Activated CD4-positive, alpha-beta memory T cell treated with anti-CD3 and anti-CD28 coated beads for 36 hours (primary cell): ENCODE measurements around the gene NFE2L3. TPM values are rescaled to one million over a fixed set of nuclear protein-coding genes. Genes with fewer than 3 reads are reported as not detected.
A peak's percentile ranks its signal among the peaks of the same experiment; 100 is the strongest.
"Not testable (repeated sequence)": the region's sequence is repeated elsewhere in the genome, so short reads cannot be mapped to it uniquely, and the experiment has no call there.

Source experiments
- CTCF ChIA-PET: fragments of 350-600 bp; sonication (Branson Sonifier 250); formaldehyde crosslinking; loops from one replicate; lab custom pipeline; 2021; ENCODE audit warnings: antibody characterized with exemption, inconsistent platforms; lab: Charles Lee
- POLR2A ChIA-PET: fragments of 350-600 bp; sonication (Branson Sonifier 250); formaldehyde crosslinking; loops from one replicate; lab custom pipeline; 2021; ENCODE audit warnings: antibody characterized with exemption; lab: Charles Lee
- DNase-seq: peaks from one replicate; pipeline ENCODE4 v3.0.0-alpha.2; 2020
- H3K27ac Mint-ChIP-seq: one replicate; pipeline ENCODE4 v1.8.0; 2021; ENCODE audit warnings: mixed read lengths
- H3K27me3 Mint-ChIP-seq: one replicate; pipeline ENCODE4 v1.8.0; 2021; ENCODE audit warnings: mixed read lengths
- H3K36me3 Mint-ChIP-seq: one replicate; pipeline ENCODE4 v1.8.0; 2021; ENCODE audit warnings: mixed read lengths
- H3K4me1 Mint-ChIP-seq: one replicate; pipeline ENCODE4 v1.8.0; 2021; ENCODE audit warnings: low read depth, mixed read lengths
- H3K4me3 Mint-ChIP-seq: one replicate; pipeline ENCODE4 v1.8.0; 2021; ENCODE audit warnings: mild to moderate bottlenecking, mixed read lengths
- H3K9me3 Mint-ChIP-seq: one replicate; pipeline ENCODE4 v1.8.0; 2021; ENCODE audit warnings: mixed read lengths
- intact Hi-C: fragments of 100-400 bp; cut with micrococcal nuclease; formaldehyde crosslinking; loops from one replicate; pipeline ENCODE4 v1.15.1; 2023
- total RNA-seq, 2 experiments: library from RNA; stranded (reverse); gene quantifications; one replicate each; pipeline ENCODE4 v1.2.3, GENCODE V29; 2021

NFE2L3 gene
- total RNA-seq, 2 experiments from 2014 or later, result 27.3 to 30.3 TPM

GRCh38 chr7:26157520-26158105 lies 5.6 kb downstream of the NFE2L3 start:
- ChIA-PET CTCF (interaction anchor here (1.2 to 4.4 kb wide), 5 partner anchors 32 to 67 kb away, joined by 3 to 19 read pairs (median 5); partner anchors contain the start of genes CBX3 and HNRNPA2B1), POLR2A (interaction anchor here (1.3 to 8.6 kb wide), 7 partner anchors 9 to 44 kb away, joined by 4 to 160 read pairs (median 17); partner anchors contain the start of genes CBX3 and HNRNPA2B1)
- DNase-seq, result no peak
- Mint-ChIP-seq H3K27me3 (no peaks in the 10 kb centered on the region), H3K27ac (peak overlapping the region; percentile 92), H3K36me3 (peaks cover 16% of the 10 kb centered on the region), H3K4me1 (peaks cover 86% of the 10 kb centered on the region), H3K9me3 (no peaks in the 10 kb centered on the region), H3K4me3 (peak overlapping the region; percentile 22)
- intact Hi-C loops, result no loop called here

DNA sequence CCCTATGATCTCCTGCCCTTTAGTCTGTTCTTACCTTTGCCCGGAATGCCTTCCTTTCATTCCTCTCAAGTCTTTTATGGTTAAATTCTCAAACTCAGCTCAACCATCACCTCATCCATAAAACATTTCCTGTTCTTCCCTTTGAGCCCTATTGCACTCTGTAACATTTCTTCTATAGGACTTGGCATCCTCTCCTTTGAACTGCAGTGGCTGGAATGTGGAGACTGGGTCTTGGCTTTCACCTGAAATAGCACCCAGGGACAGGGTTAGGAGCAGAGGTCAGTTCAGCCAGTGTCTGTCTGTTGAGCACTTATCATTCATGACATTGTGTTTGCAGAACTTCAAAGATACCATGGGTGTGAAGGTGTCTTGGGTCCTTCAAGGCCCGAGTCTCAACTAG lies 7.2 kb downstream of the NFE2L3 start:
- POLR2A ChIA-PET, result interaction anchor here (1.6 to 8.6 kb wide), 3 partner anchors 7 to 36 kb away, joined by 4 to 160 read pairs (median 69); partner anchors contain the start of gene HNRNPA2B1
- Mint-ChIP-seq H3K4me3 (no peak overlapping the region), H3K36me3 (peaks cover 17% of the 10 kb centered on the region), H3K27me3 (no peaks in the 10 kb centered on the region), H3K9me3 (peaks cover 5% of the 10 kb centered on the region), H3K27ac (peak overlapping the region; percentile 92), H3K4me1 (peaks cover 90% of the 10 kb centered on the region)
- DNase-seq, result no peak
- CTCF ChIA-PET, result interaction anchor here (1.6 kb wide), 1 partner anchor 39 kb away, joined by 5 read pairs; no protein-coding TSS in a partner anchor
- intact Hi-C loops, result no loop called here

- CTCF ChIA-PET, result interaction anchor here (0.6 to 1.5 kb wide), 7 partner anchors 19 to 1019 kb away, joined by 3 to 6 read pairs (median 3); no protein-coding TSS in a partner anchor
- POLR2A ChIA-PET, result interaction anchor here (1.3 kb wide), 1 partner anchor 9 kb away, joined by 6 read pairs; the partner anchor contains the start of gene NFE2L3
- Mint-ChIP-seq H3K9me3 (peaks cover 6% of the 10 kb centered on the region), H3K36me3 (peaks cover 13% of the 10 kb centered on the region), H3K27ac (peak overlapping the region; percentile 69), H3K27me3 (no peaks in the 10 kb centered on the region), H3K4me1 (peaks cover 81% of the 10 kb centered on the region), H3K4me3 (no peak overlapping the region)
- no peak for DNase-seq
- intact Hi-C loops, result no loop called here
These were observed 8.9 kb downstream of the NFE2L3 start for GRCh38 chr7:26160896-26161295.

- no peak overlapping the region for H3K27ac Mint-ChIP-seq
- ChIA-PET CTCF (interaction anchor here (1.1 to 1.5 kb wide), 3 partner anchors 12 to 71 kb away, joined by 3 to 6 read pairs (median 4); no protein-coding TSS in a partner anchor), POLR2A (interaction anchor here (0.6 to 1.0 kb wide), 3 partner anchors 18 to 30 kb away, joined by 3 to 4 read pairs (median 3); no protein-coding TSS in a partner anchor)
- no peak overlapping the region for H3K4me3 Mint-ChIP-seq
- H3K36me3 Mint-ChIP-seq, result peaks cover 13% of the 10 kb centered on the region
- intact Hi-C loops, result no loop called here
- peaks cover 81% of the 10 kb centered on the region for H3K4me1 Mint-ChIP-seq
- H3K27me3 Mint-ChIP-seq, result no peaks in the 10 kb centered on the region
- no peak for DNase-seq
- H3K9me3 Mint-ChIP-seq, result peaks cover 6% of the 10 kb centered on the region
These were observed 10.4 kb downstream of the NFE2L3 start for GRCh38 chr7:26162431-26162830.

DNA sequence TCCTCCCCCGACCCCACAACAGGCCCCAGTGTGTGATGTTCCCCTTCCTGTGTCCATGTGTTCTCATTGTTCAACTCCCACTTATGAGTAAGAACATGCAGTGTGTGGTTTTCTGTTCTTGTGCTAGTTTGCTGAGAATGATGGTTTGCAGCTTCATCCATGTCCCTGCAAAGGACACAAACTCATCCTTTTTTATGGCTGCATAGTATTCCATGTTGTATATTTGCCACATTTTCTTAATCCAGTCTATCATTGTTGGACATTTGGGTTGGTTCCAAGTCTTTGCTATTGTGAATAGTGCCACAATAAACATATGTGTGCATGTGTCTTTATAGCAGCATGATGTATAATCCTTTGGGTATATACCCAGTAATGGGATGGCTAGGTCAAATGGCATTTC lies 11.8 kb downstream of the NFE2L3 start:
- DNase-seq, H3K9me3 Mint-ChIP-seq, POLR2A ChIA-PET, H3K4me3 Mint-ChIP-seq, H3K27ac Mint-ChIP-seq, intact Hi-C loops, CTCF ChIA-PET, H3K27me3 Mint-ChIP-seq: not testable (repeated sequence)
- Mint-ChIP-seq H3K36me3 (peaks cover 15% of the 10 kb centered on the region), H3K4me1 (peaks cover 72% of the 10 kb centered on the region)

DNA sequence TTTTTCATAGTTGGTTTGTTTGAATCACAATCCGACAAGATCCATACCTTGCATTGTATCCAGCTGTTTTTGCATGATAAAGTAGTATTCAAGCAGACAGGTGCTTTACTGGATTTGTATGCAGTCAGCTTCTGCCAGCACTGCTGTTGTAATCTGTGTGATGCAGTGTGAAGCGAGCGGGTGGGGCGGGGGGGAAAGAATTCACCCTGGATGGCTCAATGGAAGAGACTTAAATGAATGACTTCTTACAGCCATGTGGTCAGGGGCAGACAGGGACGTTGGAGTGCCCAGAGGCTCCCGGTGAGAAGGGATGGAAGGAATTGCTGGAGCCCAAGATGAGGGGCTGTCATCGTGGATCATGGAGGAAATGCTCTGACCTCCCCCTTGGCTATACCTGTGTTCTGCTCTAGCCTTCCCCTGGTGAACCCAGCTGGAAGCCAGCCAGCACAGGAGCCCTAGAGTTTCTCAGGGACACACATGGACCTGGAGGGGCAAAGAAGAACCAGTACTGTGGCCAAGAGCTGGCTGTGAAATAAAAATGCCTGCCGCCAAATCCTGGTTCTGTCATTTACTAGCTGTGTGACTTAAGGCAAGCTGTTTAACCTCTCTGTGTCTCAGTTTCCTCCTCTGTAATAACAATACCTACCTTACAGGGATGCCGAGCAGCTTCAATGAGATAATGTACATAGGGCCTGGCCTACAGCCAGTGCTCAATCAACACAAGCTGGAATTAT lies 14.1 kb downstream of the NFE2L3 start:
- intact Hi-C loops, result loop anchor here (1.0 to 2.0 kb wide), 3 partner anchors 13 to 198 kb away; partner anchors contain the start of gene NFE2L3
- H3K4me3 Mint-ChIP-seq, result peak overlapping the region; percentile 11
- DNase-seq, result no peak
- POLR2A ChIA-PET, result interaction anchor here (0.8 to 2.9 kb wide), 10 partner anchors 8 to 198 kb away, joined by 3 to 38 read pairs (median 5); partner anchors contain the start of gene NFE2L3
- peaks cover 19% of the 10 kb centered on the region for H3K36me3 Mint-ChIP-seq
- H3K4me1 Mint-ChIP-seq, result peaks cover 55% of the 10 kb centered on the region
- peaks cover 6% of the 10 kb centered on the region for H3K9me3 Mint-ChIP-seq
- no peaks in the 10 kb centered on the region for H3K27me3 Mint-ChIP-seq
- H3K27ac Mint-ChIP-seq, result peak overlapping the region; percentile 94
- CTCF ChIA-PET, result interaction anchor here (0.6 to 2.6 kb wide), 7 partner anchors 10 to 273 kb away, joined by 3 to 18 read pairs (median 6); partner anchors contain the start of gene NFE2L3

DNA sequence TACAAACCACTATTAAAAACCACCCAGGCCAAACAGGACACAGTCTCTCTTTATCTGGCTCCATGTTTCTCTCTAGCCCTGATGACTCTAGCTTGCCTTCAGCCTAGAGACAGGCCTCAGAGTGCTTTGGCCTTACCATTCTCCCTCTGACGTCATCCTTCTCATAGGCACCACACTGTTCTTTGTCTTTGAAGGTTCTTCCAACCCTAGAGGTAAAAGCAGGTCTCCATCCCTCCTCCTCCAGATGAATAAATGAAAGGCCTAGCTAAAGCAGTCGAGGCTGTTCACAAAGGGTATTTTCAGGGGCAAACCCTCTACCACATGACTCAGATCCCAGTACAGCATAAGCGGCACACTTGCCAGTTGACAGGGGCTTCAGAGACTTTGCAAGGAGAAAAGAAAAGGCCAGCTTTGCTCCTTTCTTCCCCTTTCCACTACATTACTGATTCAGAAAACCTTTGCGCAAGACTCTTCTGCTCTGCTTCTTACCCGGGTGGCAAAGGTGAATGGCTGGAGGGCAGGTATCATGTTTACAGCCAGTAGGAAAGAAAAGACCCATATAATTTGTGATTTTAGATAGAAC lies 14.8 kb downstream of the NFE2L3 start:
- DNase-seq, result peak; percentile 60
- peaks cover 52% of the 10 kb centered on the region for H3K4me1 Mint-ChIP-seq
- H3K27ac Mint-ChIP-seq, result peak overlapping the region; percentile 94
- H3K4me3 Mint-ChIP-seq, result peak overlapping the region; percentile 11
- peaks cover 6% of the 10 kb centered on the region for H3K9me3 Mint-ChIP-seq
- ChIA-PET POLR2A (interaction anchor here (0.8 to 2.9 kb wide), 11 partner anchors 8 to 198 kb away, joined by 3 to 38 read pairs (median 5); partner anchors contain the start of gene NFE2L3), CTCF (interaction anchor here (0.6 to 2.6 kb wide), 10 partner anchors 11 to 501 kb away, joined by 3 to 18 read pairs (median 6); partner anchors contain the start of gene NFE2L3)
- H3K27me3 Mint-ChIP-seq, result no peaks in the 10 kb centered on the region
- intact Hi-C loops, result loop anchor here (1.0 to 2.0 kb wide), 5 partner anchors 10 to 198 kb away; partner anchors contain the start of gene NFE2L3
- peaks cover 23% of the 10 kb centered on the region for H3K36me3 Mint-ChIP-seq

- Mint-ChIP-seq H3K4me3 (peak overlapping the region; percentile 11), H3K36me3 (peaks cover 27% of the 10 kb centered on the region), H3K9me3 (peaks cover 6% of the 10 kb centered on the region), H3K4me1 (peaks cover 48% of the 10 kb centered on the region), H3K27me3 (no peaks in the 10 kb centered on the region), H3K27ac (peak overlapping the region; percentile 94)
- intact Hi-C loops, result loop anchor here (1.0 to 2.0 kb wide), 4 partner anchors 11 to 77 kb away; partner anchors contain the start of gene NFE2L3
- POLR2A ChIA-PET, result interaction anchor here (0.7 to 2.9 kb wide), 10 partner anchors 9 to 199 kb away, joined by 4 to 38 read pairs (median 5); partner anchors contain the start of gene NFE2L3
- CTCF ChIA-PET, result interaction anchor here (0.6 to 2.6 kb wide), 9 partner anchors 11 to 500 kb away, joined by 3 to 18 read pairs (median 6); partner anchors contain the start of gene NFE2L3
- peak; percentile 65 for DNase-seq
These were observed 15.4 kb downstream of the NFE2L3 start for GRCh38 chr7:26167303-26167934.

DNA sequence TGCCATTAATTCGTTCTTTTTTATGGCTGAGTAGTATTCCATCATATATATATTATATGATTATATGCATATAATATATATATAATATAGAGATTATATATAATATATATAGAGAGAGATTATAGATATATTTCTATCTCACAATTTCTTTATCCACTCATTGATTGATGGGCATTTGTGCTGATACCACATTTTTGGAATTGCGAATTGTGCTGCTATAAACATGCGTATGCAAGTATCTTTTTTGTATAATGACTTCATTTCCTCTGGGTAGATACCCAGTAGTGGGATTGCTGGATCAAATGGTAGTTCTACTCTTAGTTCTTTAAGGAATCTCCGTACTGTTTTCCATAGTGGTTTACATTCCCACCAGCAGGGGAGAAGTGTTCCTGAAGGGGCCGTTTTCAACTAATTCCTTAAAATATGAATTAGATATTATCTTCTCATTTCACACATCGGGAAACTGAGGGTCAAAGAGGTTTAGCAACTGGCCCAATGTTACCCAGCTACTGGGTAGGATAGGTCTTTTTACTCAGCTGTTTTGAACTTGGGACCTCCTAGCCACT lies 16.5 kb downstream of the NFE2L3 start:
- no peak for DNase-seq
- CTCF ChIA-PET, result no interaction called here
- Mint-ChIP-seq H3K27me3 (no peaks in the 10 kb centered on the region), H3K36me3 (peaks cover 24% of the 10 kb centered on the region), H3K9me3 (peaks cover 6% of the 10 kb centered on the region), H3K27ac (no peak overlapping the region), H3K4me1 (peaks cover 37% of the 10 kb centered on the region), H3K4me3 (no peak overlapping the region)
- POLR2A ChIA-PET, result interaction anchor here (1.5 to 2.9 kb wide), 2 partner anchors 13 to 14 kb away, joined by 5 to 38 read pairs; no protein-coding TSS in a partner anchor
- intact Hi-C loops, result no loop called here

- Mint-ChIP-seq H3K27me3 (no peaks in the 10 kb centered on the region), H3K36me3 (peaks cover 24% of the 10 kb centered on the region), H3K27ac (no peak overlapping the region), H3K4me1 (peaks cover 35% of the 10 kb centered on the region), H3K4me3 (no peak overlapping the region), H3K9me3 (peaks cover under 1% of the 10 kb centered on the region)
- ChIA-PET POLR2A (no interaction called here), CTCF (no interaction called here)
- DNase-seq, result no peak
- intact Hi-C loops, result no loop called here
These were observed 17.3 kb downstream of the NFE2L3 start for GRCh38 chr7:26169271-26169670.
